NCI-H2107 treated with DMSO at 0.1 percent for 48 hours (cell line): Measurements from ENCODE around the gene PARP1.

Source experiments
- DNase-seq: peaks from one replicate; lab custom pipeline; 2025; ENCODE audit not compliant: unreplicated experiment; lab: John Stamatoyannopoulos, UW

The PARP1 gene

DNA sequence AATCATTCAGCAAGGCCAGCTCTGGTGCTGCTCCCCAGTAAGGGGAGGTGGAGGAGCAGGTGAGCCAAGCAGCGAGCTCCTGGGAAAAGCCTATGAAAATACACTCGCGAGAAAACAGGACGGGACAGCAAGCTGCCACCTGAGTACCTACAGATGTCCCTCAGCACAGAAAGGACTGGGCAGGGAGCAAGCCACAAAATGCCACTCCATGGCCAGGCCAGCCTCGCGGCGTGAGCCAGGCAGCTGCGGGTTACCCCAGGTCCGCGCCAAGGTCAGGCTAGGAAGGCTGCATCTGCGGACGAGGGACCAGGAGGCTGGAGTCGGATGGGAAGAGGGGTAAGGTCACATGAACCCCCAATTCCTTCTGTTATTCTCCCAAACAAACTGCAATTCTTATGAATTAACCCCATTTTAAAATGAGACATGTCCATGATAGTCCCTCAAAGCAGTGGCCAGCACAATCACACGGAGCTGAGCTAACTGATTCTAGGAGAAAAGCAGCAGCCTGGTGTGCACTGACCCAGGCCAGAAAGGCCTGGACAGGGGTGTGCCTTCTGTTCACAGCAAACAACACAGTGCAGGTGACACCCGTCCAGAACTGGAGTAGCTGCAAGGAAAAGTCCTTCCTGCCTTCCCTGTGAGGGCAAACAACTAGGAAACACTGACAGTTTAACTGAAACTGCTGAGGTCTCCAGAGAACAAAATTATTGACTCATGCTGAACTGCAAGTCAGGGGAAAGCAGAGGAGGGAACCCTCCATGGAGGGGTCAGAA is 26.5 kb downstream of the PARP1 start:
- DNase-seq = no peak

DNA sequence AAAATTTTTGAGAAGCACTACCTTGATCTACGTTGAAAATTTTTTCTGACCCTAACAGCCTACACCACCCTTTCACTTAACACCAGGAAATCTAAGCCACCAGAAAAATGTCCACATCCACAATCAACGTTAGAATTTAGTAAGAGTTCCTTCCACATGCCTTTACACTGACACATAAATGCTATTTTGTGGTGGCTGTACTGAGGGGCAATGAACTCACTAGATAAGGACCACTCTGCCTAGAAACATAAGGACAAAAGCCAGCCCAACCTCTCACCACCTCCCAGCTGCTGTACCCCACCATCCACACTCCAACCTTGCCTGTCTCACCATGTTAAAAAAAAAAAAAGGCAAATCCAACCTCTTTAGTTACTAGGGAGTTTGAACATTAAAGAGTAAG is 29.8 kb downstream of the PARP1 start:
- DNase-seq = no peak

DNA sequence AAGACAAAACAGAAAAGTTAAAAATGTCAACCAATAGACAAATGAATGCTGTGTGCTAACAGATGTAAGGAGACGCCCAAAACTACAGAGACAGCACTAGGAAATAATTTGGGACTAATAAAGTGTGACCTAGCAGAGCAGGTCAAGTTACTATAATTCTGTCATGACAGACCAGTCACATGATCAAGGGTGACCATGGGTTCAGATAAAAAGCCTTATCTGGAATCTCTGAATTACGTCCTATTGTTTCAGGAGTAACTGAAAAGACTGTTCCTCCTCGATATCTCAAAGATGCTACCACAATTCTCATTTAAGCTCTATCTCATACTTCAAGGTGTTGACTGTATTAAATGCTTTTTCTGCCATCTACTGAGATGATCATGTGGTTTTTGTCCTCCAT is 31.6 kb downstream of the PARP1 start:
- no peak for DNase-seq

DNA sequence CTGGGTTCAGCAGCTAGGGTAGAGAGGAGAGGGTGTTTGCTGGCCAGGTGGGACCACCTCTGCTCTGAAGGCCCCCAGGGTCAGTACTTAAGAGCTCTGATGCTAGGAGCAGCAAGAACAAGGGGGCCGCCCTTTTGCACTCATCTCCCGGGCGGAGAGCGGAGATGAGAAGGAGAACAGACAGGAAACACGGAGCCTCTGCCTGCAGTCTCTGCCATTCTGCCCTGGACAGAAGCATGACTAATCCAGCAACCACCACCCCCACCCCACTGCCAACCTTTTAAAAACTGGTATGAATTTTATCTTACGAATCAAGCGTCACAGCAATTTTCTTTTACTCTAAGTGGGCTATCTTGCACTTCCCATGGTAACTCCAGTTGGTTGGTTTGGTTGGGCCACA is 34.5 kb downstream of the PARP1 start:
- no peak for DNase-seq

DNA sequence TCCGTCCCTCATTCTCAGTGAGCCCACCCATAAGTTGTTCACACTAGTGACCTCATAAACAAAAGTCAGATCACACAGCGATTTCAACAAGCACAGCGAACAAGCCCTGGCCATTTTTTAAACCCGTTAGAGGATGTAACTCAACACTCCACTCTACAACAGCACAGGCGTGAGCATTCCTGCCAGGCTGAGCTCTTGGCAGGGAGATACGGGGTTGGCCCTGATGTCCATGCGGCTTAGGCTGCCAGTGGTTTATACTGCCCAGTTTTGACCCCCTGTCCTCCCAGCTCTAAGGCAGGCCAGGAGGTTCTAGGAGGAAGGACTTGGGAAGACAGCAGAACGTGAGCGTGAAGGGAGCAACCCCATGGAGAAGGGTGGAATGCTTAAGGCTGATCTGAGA is 35.0 kb downstream of the PARP1 start:
- no peak for DNase-seq

DNA sequence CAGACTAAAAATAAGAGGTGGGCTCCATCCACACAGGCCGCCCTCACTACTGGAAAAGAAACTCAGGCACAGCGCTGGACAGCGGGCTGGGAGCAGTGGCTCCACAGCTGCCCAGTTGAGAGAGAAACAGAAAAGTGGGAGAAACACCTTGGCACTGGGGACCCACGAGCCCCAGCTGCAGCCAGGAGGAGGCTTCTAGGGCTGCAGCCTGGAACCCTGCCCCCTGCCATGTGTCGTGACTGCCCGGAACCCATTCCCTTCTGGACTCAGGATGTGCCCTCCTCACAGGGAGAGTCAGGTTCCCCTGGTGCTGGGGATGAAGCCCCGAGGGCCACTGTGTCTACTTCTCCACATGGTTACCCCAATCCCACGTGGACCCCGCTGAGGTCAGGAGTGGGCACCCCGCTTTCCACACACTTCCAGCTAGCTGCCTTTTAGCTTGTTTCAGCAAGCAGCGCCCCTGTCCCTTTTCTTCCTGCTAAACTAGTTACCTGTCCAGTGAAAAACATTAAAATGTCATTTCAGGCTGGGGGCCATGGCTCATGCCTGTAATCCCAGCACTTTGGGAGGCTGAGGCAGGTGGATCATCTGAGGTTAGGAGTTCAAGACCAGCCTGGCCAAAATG is 35.9 kb downstream of the PARP1 start:
- no peak for DNase-seq

DNA sequence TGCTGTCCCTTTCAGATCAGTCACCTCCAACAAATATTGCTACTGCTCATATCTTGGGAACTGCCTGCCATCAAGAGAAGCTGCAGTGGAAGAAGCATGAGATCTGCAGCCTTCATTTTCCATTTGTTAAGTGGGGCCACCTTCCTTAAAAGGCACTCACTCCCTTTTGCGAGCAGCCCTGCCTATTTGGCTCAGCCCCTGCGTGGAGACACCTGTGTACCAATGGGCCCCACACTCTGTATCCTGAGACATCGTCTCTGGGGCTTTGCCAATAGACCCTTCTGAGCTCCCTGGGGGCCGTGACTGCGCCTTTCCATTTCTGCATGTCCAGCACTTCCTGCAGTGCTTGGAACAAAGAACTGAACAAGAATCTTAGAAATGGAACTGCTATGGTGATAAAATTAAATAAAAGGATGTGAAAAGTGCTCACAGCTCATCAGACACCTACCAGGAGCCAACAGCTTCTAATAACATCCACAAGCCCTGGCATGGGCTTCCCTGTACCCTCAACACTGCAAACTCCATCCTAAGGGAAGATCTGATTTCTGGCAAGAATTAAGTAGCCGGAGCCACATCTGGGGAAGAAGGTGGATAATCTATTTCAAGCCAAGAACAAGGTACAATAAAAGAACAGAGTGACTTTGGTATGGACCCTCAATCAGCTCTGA is 36.7 kb downstream of the PARP1 start:
- no peak for DNase-seq

DNA sequence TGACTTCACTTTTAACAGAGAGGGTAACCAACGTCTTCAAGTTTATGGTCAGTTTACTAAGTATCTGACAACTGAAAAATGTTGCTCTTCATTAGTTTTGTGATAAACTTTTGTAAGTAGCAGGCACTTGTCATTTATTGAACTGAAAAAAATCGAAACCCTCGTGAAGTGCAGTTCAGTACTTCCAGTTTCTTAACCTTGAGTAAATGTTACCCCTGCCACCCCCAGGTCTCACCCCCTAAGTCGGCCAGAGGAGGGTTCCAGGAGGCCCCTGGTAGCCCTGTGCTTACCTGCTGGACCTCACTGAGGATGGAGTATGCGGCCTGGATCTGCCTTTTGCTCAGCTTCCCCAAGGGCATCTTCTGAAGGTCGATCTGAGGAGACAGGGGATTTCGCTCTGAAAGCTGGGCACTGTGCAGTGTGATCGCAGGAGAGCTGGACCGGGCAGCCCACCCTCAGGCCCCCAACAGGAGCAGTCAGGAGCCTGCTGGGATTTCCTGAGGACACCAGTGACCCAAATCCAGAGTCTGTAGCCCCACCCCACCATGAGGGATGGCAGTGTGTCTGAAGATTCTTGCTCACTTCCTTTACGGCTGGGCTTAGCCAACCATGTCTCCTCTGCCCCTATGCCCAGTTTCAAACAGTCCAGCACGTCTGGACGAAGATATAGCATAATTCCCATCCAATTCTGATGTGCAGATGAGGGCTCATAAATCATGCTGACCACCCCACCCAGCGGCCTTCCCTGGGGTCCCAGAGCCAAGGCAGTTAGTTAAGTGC is 37.6 kb downstream of the PARP1 start:
- no peak for DNase-seq

DNA sequence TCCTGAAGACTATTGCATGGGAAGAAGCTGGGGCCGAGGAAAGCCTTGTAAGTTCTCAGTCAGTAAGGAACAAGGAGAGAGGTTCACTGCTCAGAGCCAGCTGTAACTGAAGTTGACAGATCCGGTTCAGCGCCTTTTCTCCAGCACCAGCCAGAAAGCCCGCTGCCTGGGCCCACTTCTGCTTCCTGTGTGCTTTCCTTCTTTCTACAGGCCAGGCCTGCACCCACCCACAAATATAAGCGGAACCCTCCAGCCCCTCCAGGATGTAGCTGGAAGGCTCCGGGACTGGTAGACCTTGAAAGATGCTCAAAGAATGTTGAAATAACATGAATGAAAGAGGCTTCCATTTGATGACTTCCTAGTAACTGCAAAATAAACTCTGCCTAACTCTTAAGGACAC is 38.8 kb downstream of the PARP1 start:
- DNase-seq = no peak

DNA sequence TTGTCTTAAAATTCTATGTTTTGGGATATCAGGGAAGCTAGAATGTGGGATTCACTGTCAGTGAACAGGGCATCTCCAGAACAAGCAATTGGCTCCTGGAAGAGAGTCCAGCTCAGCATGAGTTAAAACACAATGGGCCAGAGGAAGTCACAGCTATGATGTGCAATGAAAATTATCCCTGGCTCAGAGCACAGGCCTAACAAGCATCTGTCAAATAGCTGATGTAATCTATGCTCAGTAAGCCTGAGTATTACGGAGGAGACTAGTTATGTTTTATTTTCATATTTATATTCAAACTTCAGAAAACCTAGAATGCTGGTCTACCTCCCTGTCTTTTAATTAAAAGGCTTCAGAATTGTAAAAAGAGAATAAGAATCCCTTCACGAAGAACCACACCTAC is 41.6 kb downstream of the PARP1 start:
- no peak for DNase-seq

DNA sequence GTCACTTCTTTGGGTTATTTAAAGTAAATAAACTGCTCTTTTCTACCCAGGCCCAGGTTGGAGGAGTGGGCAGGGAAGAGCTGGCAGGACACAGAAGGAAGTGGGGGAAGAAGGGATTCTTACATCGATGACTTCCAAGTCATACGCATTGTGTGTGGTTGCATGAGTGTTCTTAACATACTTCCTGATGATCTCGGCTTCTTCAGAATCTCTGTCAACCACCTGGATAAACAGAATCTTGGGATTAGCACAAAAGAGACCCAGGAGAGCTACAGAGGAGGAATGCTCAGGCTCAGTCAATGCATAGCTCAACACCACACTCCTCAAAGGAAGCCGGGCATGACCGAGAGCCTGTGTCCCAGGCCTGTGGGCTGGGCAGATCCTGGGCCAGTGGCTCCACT is 42.1 kb downstream of the PARP1 start:
- no peak for DNase-seq

DNA sequence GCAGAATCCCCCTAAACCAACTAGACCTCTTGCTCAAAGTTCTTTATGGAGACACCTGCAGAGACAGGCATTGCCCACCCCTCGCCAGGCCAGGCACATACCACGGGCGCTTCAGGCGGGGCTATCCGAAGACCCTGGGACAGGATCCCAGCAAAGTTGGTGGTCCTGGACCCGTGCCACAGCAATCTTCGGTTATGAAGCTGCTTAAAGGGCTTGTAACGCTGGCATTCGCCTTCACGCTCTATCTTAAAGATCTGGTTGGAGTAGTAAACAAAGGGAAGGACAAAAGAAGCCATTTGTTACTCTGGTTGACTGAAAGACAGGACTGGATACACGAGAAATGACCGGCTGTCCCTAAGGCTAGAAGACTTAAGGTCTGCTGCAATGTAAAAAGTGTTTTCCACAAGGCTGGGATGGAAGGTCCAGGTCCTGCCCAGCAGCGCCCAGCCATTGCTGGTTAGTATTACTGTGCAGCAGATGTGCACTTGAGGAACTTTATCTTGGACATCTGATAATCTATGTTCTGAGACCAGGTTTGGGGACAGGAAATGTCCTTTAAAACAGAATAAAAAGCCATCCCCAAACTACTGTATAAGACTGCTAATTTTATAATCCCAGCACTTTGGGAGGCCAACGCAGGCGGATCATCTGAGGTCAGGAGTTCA is 42.9 kb downstream of the PARP1 start:
- DNase-seq = no peak

DNA sequence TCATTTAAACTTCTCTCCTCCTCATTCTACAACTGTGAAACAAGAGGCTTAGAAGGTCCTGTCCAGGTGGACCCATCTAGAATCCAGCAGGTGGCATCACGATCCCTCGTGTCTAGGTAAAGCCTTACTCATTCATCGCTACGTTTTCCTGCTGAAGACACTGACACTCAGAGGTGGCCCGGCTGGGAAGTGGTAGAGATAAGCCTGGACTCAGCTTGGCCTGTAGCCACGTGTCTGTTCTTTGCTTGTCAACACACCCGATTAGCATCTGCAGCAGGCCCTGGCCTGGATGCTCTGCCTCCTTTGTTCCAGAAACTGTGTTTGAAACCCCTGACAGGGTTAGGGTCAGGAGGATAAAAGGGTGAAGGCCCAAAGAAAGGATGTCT is 43.4 kb downstream of the PARP1 start:
- no peak for DNase-seq

DNA sequence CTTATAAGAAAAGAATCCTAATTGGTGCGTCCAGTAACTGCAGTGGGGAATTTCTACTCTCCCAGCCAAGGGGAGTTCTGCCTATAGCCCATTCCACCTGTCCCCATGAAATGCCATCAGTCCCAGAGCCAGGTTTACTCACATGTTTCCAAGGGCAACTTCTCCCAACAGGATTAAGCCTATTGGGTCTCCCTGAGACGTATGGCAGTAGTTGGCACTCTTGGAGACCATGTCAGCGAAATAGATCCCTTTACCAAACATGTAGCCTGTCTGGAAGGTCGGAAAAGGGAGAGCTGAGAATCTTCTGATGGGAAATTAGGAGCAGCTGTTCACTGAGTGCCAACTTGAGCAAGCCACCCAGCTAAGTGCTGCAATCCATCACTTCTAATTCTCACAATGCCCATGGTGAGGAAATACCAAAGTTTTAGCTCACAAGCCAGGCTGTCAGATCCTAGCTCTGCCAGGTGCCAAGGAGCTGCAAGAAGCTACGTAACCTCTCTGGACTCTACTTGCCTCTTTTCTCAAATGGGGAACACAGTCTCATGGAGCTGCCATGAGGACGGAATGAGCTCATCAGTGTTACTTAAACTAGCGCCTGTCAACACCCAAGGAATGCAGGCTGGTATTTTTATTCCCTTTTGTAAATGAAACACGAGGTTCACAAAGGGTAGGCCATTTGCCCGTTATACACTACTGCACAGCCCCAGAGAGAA is 43.9 kb downstream of the PARP1 start:
- no peak for DNase-seq

DNA sequence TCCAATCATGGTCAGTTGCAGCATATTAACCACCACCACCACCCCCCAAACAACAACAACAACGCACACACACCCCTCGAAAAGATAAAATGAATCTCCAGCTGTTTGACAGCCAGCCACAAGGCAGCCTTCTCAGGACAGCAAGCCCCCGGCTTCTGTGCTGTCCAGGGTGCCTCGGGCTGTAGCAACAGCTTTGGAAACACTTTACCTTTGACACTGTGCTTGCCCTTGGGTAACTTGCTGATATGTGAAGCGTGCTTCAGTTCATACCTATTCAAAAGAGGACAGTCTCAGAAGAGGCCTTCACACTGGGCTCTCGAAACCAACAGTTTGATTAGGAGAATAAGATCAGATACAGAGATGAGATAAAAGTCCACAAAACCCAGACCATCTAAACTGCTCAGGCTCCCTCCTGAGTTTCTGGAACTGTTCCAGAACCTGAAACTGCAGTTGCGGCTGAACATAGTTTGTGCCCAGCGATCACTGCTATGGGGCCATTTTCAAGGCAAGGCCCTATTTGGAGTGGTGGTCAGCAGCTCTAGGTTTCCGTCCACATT is 44.9 kb downstream of the PARP1 start:
- no peak for DNase-seq

DNA sequence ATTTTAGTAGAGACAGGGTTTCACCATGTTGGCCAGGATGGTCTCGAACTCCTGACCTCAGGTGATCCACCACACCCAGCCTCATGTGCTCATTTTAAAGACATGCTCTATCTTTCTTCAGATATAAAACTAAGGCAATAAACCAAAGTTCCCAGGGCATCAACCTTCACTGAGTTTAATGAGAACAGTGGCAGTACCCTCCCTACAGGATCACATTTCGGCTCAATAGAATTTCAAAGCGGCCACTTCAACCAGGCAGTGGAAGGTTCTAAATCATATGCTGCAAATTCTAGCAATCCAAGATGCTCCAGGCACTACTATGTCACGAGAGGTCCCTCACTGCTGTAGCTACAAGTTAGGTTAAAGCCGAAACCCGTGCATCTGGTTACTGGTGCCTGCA is 45.5 kb downstream of the PARP1 start:
- DNase-seq = no peak

DNA sequence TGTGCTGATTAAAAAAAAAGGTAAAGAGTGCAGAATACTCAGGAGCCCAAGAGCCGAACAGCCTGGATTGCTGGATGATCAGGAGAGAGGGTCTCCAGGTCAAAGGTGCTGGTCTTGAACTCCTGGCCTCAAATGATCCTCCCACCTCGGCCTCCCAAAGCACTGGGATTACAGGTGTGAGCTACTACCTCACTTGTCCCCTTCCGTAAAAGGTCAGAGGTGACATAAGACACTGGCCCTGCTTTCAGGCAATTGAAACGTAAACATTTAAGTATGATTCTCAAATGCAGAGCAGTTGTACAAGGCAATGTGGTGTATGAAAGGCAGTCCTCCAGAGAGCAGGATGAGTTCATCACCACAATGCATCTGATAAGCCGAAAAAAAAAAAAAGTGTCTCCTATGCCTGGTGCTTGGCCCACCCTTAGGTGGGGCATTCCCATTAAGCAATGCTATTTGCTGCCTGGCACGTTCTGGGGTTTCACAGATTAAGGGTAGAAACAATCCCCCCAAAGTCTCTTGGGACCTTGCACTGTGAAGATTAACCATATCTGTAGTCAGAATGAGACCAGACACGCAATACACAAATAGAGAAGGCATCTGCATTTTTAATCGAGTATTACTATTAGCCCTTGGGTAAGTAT is 47.7 kb downstream of the PARP1 start:
- DNase-seq = no peak

DNA sequence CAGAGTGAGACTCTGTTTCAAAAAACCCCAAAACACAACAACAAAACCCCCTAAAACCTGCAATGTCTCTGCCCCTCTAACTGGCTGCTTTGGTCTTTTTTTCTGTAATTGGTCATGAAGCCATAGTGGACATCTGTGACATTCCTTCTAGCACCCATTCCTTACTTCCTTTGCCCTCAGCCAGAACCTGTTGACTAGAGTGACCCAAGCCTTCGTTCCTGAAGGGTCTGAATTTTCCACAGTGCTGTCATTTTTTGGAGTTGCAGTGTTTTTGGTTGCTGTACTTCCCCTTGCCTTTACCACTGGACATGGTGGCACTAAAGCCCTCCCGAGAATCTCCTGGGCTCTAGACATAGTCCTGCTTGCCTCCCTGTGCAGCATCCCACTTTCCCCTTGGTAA is 50.5 kb downstream of the PARP1 start:
- no peak for DNase-seq

DNA sequence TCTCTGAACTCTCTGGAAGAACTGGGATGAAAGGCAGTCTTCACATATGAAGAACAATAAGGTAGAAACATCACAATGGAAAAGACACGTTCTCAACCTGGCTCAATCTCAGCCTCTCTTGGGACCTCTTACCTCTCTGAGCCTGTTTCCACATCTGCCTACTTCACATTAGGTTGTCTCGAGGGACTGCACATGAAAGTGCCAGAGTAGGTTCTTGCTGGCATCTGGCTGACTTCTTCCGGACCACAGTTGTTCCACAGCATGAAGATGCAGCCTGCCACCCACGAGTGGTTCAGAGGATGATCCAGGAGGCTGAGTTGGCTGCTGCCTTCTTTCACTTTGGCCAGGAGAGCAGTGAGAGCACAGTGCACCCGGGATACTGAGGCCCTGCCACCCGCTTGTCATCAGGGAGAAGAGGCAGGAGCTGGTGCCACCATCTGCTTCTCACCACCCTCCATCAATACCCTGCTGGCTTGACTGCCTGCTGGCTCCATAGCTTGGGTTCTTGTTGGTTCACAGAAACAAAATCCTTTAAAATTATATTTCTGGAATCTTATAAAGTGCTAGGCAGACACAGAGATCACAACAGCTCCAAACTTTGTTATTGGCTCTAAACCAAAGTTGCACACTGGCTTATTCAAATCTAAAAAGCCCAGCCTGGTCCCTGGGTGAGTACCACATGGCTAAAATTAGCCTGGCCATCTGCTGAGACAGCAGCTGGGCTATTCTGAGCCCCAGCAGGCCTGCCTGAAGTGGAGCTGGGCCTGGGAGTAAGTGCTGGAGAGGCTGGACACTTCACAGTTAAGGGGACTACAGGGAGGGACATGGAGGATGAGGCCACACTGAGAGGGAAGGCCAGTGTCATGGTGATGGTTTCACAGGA is 52.0 kb downstream of the PARP1 start:
- no peak for DNase-seq
